ENCODE results near the gene SNX30.

Gene SNX30

GRCh38 chr9:112921549-112921948, 171.0 kb downstream of the SNX30 start:
- no peak for ATAC-seq (ENCODE audit: insufficient read depth, low read depth)
- H2AFZ ChIP-seq (ENCODE audit: low read depth, low read length): no peak overlapping the region
- no peak overlapping the region for H3K4me2 ChIP-seq (ENCODE audit: insufficient read depth, low read length)
- H3K4me3 ChIP-seq (ENCODE audit: low read depth in 1 of 2, low read length in 2 of 2): no peak overlapping the region
- no peaks in the 10 kb centered on the region for H3K4me1 ChIP-seq (ENCODE audit: insufficient read depth, low read length)
- H3K79me2 ChIP-seq (ENCODE audit: insufficient read depth, low read length): no peaks in the 10 kb centered on the region
- no peaks in the 10 kb centered on the region for H4K20me1 ChIP-seq (ENCODE audit: insufficient read depth, low read length)
- no peaks in the 10 kb centered on the region for H3K9me3 ChIP-seq (ENCODE audit: insufficient read depth, low read length, severe bottlenecking)
- H3K27me3 ChIP-seq (ENCODE audit: insufficient read depth, low read length, poor library complexity): no peaks in the 10 kb centered on the region
- no peak overlapping the region for H3K9ac ChIP-seq (ENCODE audit: low read depth, low read length)
- DNase-seq: no peak
- no peaks in the 10 kb centered on the region for H3K36me3 ChIP-seq (ENCODE audit: insufficient read depth, low read length)
- TF ChIP-seq EZH2 (IDR thresholded peaks at IDR 0.05; ENCODE audit: borderline replicate concordance, low read depth, low read length, severe bottlenecking) (no peak), CTCF (IDR thresholded peaks at IDR 0.05; ENCODE audit: borderline replicate concordance, extremely low read depth, low read length, poor library complexity, severe bottlenecking) (peak; percentile 57)
- H3K27ac ChIP-seq (ENCODE audit: low read length): no peak overlapping the region
